A549 (cell line): Measurements from ENCODE around the gene SLC24A3. TPM values are rescaled to one million over a fixed set of nuclear protein-coding genes. Genes with fewer than 3 reads are reported as not detected.

Source experiments
- ATAC-seq, 2 experiments: fragments of 200-7000 bp in 1 of 2; fragments of >200 bp in 1 of 2; cut with Nextera tagmentation in 1 of 2; cut with Tn5 transposase in 1 of 2; 3 replicates each; pipeline versions ENCODE4 v1.8.0 to v1.9.1; 2018 to 2020; ENCODE audit warnings: mild to moderate bottlenecking in 1 of 2, moderate library complexity in 1 of 2
- CTCF ChIA-PET: fragments of 300-600 bp; sonication (Branson Sonifier 250); formaldehyde crosslinking; extraction: SDS; loops from one replicate; lab custom pipeline; 2021; ENCODE audit warnings: antibody characterized with exemption, inconsistent platforms; lab: Yijun Ruan, JAX
- POLR2A ChIA-PET: fragments of 350-600 bp; formaldehyde crosslinking; extraction: SDS; loops from one replicate; lab custom pipeline; 2021; ENCODE audit warnings: antibody characterized with exemption, inconsistent platforms; lab: Yijun Ruan, JAX
- DNase-seq, 2 experiments: peaks; one replicate each; pipeline versions ENCODE4 v3.0.0 to v3.0.0-alpha.2; 2011 to 2016; ENCODE audit warnings: low read depth in 1 of 2, low spot score in 1 of 2
- FAIRE-seq: peaks from 2 replicates; lab custom pipeline; 2011; peaks lifted over from hg19 to GRCh38; lab: Jason Lieb, UNC
- H3K27ac ChIP-seq, 2 experiments: fragments of >200 bp; sonication (Bioruptor Twin); formaldehyde crosslinking; 3 replicates each; pipeline ENCODE4 v1.5.1; 2016 to 2017
- H3K4me1 ChIP-seq: fragments of >200 bp; sonication (Bioruptor Twin); formaldehyde crosslinking; 3 replicates; pipeline ENCODE4 v1.6.1; 2016
- H3K4me2 ChIP-seq: fragments of >200 bp; sonication (Bioruptor Twin); formaldehyde crosslinking; 3 replicates; pipeline ENCODE4 v1.6.1; 2016
- H3K4me3 ChIP-seq: fragments of >200 bp; sonication (Bioruptor Twin); formaldehyde crosslinking; 3 replicates; pipeline ENCODE4 v1.5.1; 2016
- H3K9me3 ChIP-seq: fragments of >200 bp; sonication (Bioruptor Twin); formaldehyde crosslinking; 3 replicates; pipeline ENCODE4 v1.6.1; 2016
- BHLHE40 ChIP-seq: IDR thresholded peaks from 2 replicates; pipeline ENCODE4 v1.6.1; 2012; ENCODE audit warnings: low read depth, low read length, inconsistent platforms
- CBX2 ChIP-seq: fragments of 200-600 bp; sonication (generic); IDR thresholded peaks from 2 replicates; pipeline ENCODE4 v1.6.1; 2016; ENCODE audit warnings: low read depth, mild to moderate bottlenecking, borderline replicate concordance
- CEBPB ChIP-seq, 2 experiments: fragments of >200 bp in 1 of 2; sonication (Bioruptor Twin) in 1 of 2; formaldehyde crosslinking in 1 of 2; IDR thresholded peaks; 2 replicates each; pipeline ENCODE4 v1.6.1; 2012 to 2016
- CHD2 ChIP-seq: fragments of 150-350 bp; IDR thresholded peaks from 2 replicates; pipeline ENCODE4 v1.6.1; 2014; ENCODE audit warnings: low read length; ENCODE audit not compliant: partially characterized antibody
- EHF ChIP-seq: fragments of 250-450 bp; sonication (Bioruptor Pico); IDR thresholded peaks from 2 replicates; pipeline ENCODE4 v1.5.0; 2020; ENCODE audit warnings: mild to moderate bottlenecking
- EP300 ChIP-seq, 2 experiments: fragments of >200 bp; sonication (Bioruptor Twin); formaldehyde crosslinking; IDR thresholded peaks; 2 replicates in 1 of 2; 3 replicates in 1 of 2; pipeline ENCODE4 v1.6.1; 2016 to 2017
- JUN ChIP-seq, 2 experiments: fragments of >200 bp; sonication (Bioruptor Twin); formaldehyde crosslinking; IDR thresholded peaks; 2 replicates in 1 of 2; 3 replicates in 1 of 2; pipeline ENCODE4 v1.6.1; 2016 to 2017
- JUNB ChIP-seq: fragments of >200 bp; sonication (Bioruptor Twin); formaldehyde crosslinking; IDR thresholded peaks from 2 replicates; pipeline ENCODE4 v1.6.1; 2016
- KDM1A ChIP-seq: fragments of 200-600 bp; sonication (generic); IDR thresholded peaks from 2 replicates; pipeline ENCODE4 v1.6.1; 2016; ENCODE audit warnings: low read depth, mild to moderate bottlenecking
- KDM5A ChIP-seq: fragments of 200-600 bp; sonication (generic); IDR thresholded peaks from 2 replicates; pipeline ENCODE4 v1.6.1; 2016; ENCODE audit warnings: antibody characterized with exemption, mild to moderate bottlenecking
- MAFK ChIP-seq: fragments of 450-650 bp; IDR thresholded peaks from 2 replicates; pipeline ENCODE4 v1.6.1; 2014; ENCODE audit not compliant: partially characterized antibody
- NR3C1 ChIP-seq: fragments of >200 bp; sonication (Bioruptor Twin); formaldehyde crosslinking; IDR thresholded peaks from 3 replicates; pipeline ENCODE4 v1.6.1; 2017
- PBX3 ChIP-seq: IDR thresholded peaks from 2 replicates; pipeline ENCODE4 v1.6.1; 2012
- RAD21 ChIP-seq, 2 experiments: fragments of >200 bp in 1 of 2; sonication (Bioruptor Twin) in 1 of 2; formaldehyde crosslinking in 1 of 2; IDR thresholded peaks in 1 of 2; conservative IDR thresholded peaks in 1 of 2; 2 replicates in 1 of 2; 3 replicates in 1 of 2; pipeline ENCODE4 v1.6.1; 2012 to 2018; ENCODE audit warnings: inconsistent platforms in 1 of 2
- RFX5 ChIP-seq: fragments of 450-650 bp; IDR thresholded peaks from 2 replicates; pipeline ENCODE4 v1.7.1; 2014; ENCODE audit warnings: antibody characterized with exemption, mild to moderate bottlenecking, moderate library complexity
- SMC3 ChIP-seq: fragments of >200 bp; sonication (Bioruptor Twin); formaldehyde crosslinking; IDR thresholded peaks from 3 replicates; pipeline ENCODE4 v1.6.1; 2018; ENCODE audit warnings: inconsistent platforms
- SREBF2 ChIP-seq: fragments of 450-650 bp; IDR thresholded peaks from 2 replicates; pipeline ENCODE4 v1.6.1; 2014; ENCODE audit warnings: mild to moderate bottlenecking, moderate library complexity
- ZFP36 ChIP-seq: fragments of 450-650 bp; IDR thresholded peaks from 2 replicates; pipeline ENCODE4 v1.6.1; 2014; ENCODE audit warnings: borderline replicate concordance; ENCODE audit not compliant: partially characterized antibody
- ZSCAN20 ChIP-seq: fragments of 250-450 bp; sonication (Bioruptor Pico); IDR thresholded peaks from 2 replicates; pipeline ENCODE4 v1.8.0; 2022; ENCODE audit warnings: mild to moderate bottlenecking, moderate library complexity
- WGBS: methylation state at CpG from one replicate; pipeline ENCODE4 v1.1.6; 2017; ENCODE audit errors: missing lambda C conversion rate; 5-methylcytosine and 5-hydroxymethylcytosine counted together
- polyA plus RNA-seq, 4 experiments: library from polyadenylated mRNA; depleted of rRNA in 3 of 4; stranded (reverse); fragments of >200 nt; fragmentation: RNase III in 1 of 4; extraction: RNeasy Plus Mini Kit Qiagen cat#74134 plus additional on column Dnase treatment in 1 of 4; gene quantifications; 2 replicates in 3 of 4; 3 replicates in 1 of 4; pipeline ENCODE4 v1.2.3, GENCODE V29; 2011 to 2017
- TF ChIP-seq, protein P1 (sequence below): fragments of 250-450 bp; sonication (Bioruptor Pico); IDR thresholded peaks from 2 replicates; pipeline ENCODE4 v1.5.0; 2020; ENCODE audit warnings: low read depth, mild to moderate bottlenecking, moderate library complexity
- TF ChIP-seq, protein P2 (sequence below): fragments of 150-350 bp; IDR thresholded peaks from 2 replicates; pipeline ENCODE4 v1.6.1; 2014; ENCODE audit warnings: low read depth, mild to moderate bottlenecking, low read length
- TF ChIP-seq, protein P3 (sequence below): fragments of >200 bp; sonication (Bioruptor Twin); formaldehyde crosslinking; IDR thresholded peaks from 3 replicates; pipeline ENCODE4 v1.5.1; 2016
- TF ChIP-seq, protein P4 (sequence below): fragments of 250-450 bp; sonication (Bioruptor Pico); IDR thresholded peaks from 2 replicates; pipeline ENCODE4 v1.5.0; 2021; ENCODE audit warnings: mild to moderate bottlenecking, moderate library complexity, borderline replicate concordance

Gene SLC24A3
- polyA plus RNA-seq, 2 of the 4 experiments (the other 2 are of a cell fraction) = 0.08 TPM; not detected in 1

GRCh38 chr20:19211252-19211651 lies 1.2 kb upstream of the SLC24A3 start:
- TF ChIP-seq KDM5A (no peak), CHD2 (no peak)
- 24% methylated on average over 5 of the region's 5 CpGs for WGBS
- POLR2A ChIA-PET = no interaction called here
- DNase-seq (no peak), FAIRE-seq (no peak), ATAC-seq (no peak)
- Histone ChIP-seq H3K4me2 (0 out of 3 replicates have a peak overlapping the region, but pooled peaks have one; percentile 100), H3K27ac (no peak overlapping the region), H3K4me3 (no peak overlapping the region), H3K4me1 (peaks cover 9% of the 10 kb centered on the region; the same call in 1 of the 3 replicates), H3K9me3 (no peaks in the 10 kb centered on the region; the same call in 1 of the 3 replicates)
- CTCF ChIA-PET = interaction anchor here (1.7 kb wide), 1 partner anchor 451 kb away, joined by 10 read pairs; no protein-coding TSS in a partner anchor

- CTCF ChIA-PET = interaction anchor here (1.1 kb wide), 1 partner anchor 22 kb away, joined by 3 read pairs; no protein-coding TSS in a partner anchor
- DNase-seq (no peak), FAIRE-seq (no peak), ATAC-seq (peak; percentile 16 to 43; a peak in 4 of 6 replicates)
- TF ChIP-seq CBX2 (no peak), NR3C1 (no peak)
- H3K9me3 ChIP-seq = no peaks in the 10 kb centered on the region; the same call in 1 of the 3 replicates
- H3K4me2 ChIP-seq = peak overlapping the region; percentile 100
- 19% methylated on average over 22 of the region's 66 CpGs for WGBS
- H3K27ac ChIP-seq = peak overlapping the region in 1 of 2 experiments; percentile 47; a peak in 1 of 6 replicates
- POLR2A ChIA-PET = no interaction called here
- H3K4me3 ChIP-seq = peak overlapping the region; percentile 65
- peaks cover 9% of the 10 kb centered on the region; the same call in 1 of the 3 replicates for H3K4me1 ChIP-seq
These were observed 577 bp upstream of the SLC24A3 start for GRCh38 chr20:19211661-19212468.

DNA sequence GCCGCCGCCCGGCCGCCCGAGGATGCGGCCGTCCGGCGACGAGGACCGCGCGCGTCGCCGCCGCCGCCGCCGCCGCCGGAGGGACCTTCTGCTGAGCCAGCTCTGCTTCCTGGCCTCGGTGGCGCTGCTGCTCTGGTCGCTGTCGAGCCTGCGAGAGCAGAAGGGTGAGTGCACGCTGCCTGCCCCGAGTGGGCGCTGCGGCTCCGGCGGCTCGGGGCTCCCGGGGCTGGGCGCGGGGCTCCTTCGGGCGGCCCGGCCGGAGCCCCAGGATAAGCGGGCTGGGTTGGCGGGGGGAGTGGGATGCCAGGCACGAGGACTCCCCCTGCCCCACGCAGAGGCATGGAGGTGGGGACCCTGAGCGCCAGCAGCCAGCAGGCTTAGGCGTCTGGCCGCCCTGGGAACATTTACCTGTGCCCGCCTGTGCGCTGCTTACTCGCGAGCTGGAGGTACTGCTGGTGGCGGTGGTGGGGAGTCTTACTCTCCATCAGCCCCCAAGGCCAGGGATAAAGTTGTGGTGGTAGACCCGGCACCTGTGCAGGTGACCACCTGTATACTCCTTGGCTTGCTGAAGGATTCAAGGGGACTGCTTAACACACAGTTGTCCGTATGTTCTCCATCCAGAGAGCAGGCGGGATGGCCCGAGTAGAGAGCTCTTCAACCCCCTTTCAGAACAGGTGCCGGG lies 520 bp downstream of the SLC24A3 start:
- ChIA-PET POLR2A (interaction anchor here (0.6 kb wide), 1 partner anchor 800 kb away, joined by 3 read pairs; no protein-coding TSS in a partner anchor), CTCF (interaction anchor here (0.7 to 2.0 kb wide), 5 partner anchors 9 to 581 kb away, joined by 3 to 6 read pairs (median 3); no protein-coding TSS in a partner anchor)
- FAIRE-seq (no peak), ATAC-seq (peak; percentile 81 to 89), DNase-seq (peak; percentile 33 to 51)
- H3K4me2 ChIP-seq = peak overlapping the region; percentile 100
- peak overlapping the region in 1 of 2 experiments; percentile 47; a peak in 1 of 6 replicates for H3K27ac ChIP-seq
- peaks cover 9% of the 10 kb centered on the region; the same call in 1 of the 3 replicates for H3K4me1 ChIP-seq
- H3K4me3 ChIP-seq = peak overlapping the region; percentile 65
- H3K9me3 ChIP-seq = no peaks in the 10 kb centered on the region; the same call in 1 of the 3 replicates
- 32% methylated on average over 11 of the region's 58 CpGs for WGBS
- TF ChIP-seq, protein P1, sequence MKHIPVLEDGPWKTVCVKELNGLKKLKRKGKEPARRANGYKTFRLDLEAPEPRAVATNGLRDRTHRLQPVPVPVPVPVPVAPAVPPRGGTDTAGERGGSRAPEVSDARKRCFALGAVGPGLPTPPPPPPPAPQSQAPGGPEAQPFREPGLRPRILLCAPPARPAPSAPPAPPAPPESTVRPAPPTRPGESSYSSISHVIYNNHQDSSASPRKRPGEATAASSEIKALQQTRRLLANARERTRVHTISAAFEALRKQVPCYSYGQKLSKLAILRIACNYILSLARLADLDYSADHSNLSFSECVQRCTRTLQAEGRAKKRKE (CRISPR knock-in tag) = no peak
- TF ChIP-seq CHD2 = no peak
- no peak for TF ChIP-seq SMC3
- TF ChIP-seq, protein P2, sequence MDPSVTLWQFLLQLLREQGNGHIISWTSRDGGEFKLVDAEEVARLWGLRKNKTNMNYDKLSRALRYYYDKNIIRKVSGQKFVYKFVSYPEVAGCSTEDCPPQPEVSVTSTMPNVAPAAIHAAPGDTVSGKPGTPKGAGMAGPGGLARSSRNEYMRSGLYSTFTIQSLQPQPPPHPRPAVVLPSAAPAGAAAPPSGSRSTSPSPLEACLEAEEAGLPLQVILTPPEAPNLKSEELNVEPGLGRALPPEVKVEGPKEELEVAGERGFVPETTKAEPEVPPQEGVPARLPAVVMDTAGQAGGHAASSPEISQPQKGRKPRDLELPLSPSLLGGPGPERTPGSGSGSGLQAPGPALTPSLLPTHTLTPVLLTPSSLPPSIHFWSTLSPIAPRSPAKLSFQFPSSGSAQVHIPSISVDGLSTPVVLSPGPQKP = no peak
- no peak for TF ChIP-seq BHLHE40
- no peak for TF ChIP-seq JUN (IDR thresholded peaks at IDR 0.05)
- TF ChIP-seq KDM1A = no peak
- TF ChIP-seq SREBF2 = no peak
- 0 out of 5 replicates have a peak, but pooled peaks of 1 of the 2 experiments have one; percentile 11 for TF ChIP-seq RAD21 (conservative IDR thresholded peaks at IDR 0.05 in 1 of 2, IDR thresholded peaks at IDR 0.05 in 1 of 2)
- TF ChIP-seq, protein P3, sequence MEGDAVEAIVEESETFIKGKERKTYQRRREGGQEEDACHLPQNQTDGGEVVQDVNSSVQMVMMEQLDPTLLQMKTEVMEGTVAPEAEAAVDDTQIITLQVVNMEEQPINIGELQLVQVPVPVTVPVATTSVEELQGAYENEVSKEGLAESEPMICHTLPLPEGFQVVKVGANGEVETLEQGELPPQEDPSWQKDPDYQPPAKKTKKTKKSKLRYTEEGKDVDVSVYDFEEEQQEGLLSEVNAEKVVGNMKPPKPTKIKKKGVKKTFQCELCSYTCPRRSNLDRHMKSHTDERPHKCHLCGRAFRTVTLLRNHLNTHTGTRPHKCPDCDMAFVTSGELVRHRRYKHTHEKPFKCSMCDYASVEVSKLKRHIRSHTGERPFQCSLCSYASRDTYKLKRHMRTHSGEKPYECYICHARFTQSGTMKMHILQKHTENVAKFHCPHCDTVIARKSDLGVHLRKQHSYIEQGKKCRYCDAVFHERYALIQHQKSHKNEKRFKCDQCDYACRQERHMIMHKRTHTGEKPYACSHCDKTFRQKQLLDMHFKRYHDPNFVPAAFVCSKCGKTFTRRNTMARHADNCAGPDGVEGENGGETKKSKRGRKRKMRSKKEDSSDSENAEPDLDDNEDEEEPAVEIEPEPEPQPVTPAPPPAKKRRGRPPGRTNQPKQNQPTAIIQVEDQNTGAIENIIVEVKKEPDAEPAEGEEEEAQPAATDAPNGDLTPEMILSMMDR = peak; percentile 17; the same call in 1 of the 3 replicates
- no peak for TF ChIP-seq RFX5
- no peak for TF ChIP-seq CEBPB (IDR thresholded peaks at IDR 0.05)
- no peak for TF ChIP-seq MAFK
- no peak for TF ChIP-seq PBX3
- TF ChIP-seq, protein P4, sequence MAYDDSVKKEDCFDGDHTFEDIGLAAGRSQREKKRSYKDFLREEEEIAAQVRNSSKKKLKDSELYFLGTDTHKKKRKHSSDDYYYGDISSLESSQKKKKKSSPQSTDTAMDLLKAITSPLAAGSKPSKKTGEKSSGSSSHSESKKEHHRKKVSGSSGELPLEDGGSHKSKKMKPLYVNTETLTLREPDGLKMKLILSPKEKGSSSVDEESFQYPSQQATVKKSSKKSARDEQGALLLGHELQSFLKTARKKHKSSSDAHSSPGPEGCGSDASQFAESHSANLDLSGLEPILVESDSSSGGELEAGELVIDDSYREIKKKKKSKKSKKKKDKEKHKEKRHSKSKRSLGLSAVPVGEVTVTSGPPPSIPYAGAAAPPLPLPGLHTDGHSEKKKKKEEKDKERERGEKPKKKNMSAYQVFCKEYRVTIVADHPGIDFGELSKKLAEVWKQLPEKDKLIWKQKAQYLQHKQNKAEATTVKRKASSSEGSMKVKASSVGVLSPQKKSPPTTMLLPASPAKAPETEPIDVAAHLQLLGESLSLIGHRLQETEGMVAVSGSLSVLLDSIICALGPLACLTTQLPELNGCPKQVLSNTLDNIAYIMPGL (CRISPR knock-in tag) = no peak
- TF ChIP-seq EP300 (IDR thresholded peaks at IDR 0.05) = no peak
- TF ChIP-seq ZSCAN20 = no peak
- TF ChIP-seq JUNB = no peak
- TF ChIP-seq ZFP36 = no peak
- TF ChIP-seq EHF (CRISPR knock-in tag) = no peak
